NCI-H2029 treated with DMSO at 0.1 percent for 48 hours (cell line): ENCODE data around the gene KCNK5.

Source experiments
- DNase-seq: peaks from one replicate; lab custom pipeline; 2025; lab: John Stamatoyannopoulos, UW

KCNK5 gene

GRCh38 chr6:39171489-39172376, 57.5 kb downstream of the KCNK5 start:
- no peak for DNase-seq

- DNase-seq = no peak
Measured at GRCh38 chr6:39170860-39171259, 58.4 kb downstream of the KCNK5 start.

GRCh38 chr6:39170389-39170788, 58.9 kb downstream of the KCNK5 start:
- DNase-seq = no peak

- DNase-seq = peak; percentile 63
Measured at GRCh38 chr6:39169448-39170344, 59.6 kb downstream of the KCNK5 start.

GRCh38 chr6:39167866-39168625, 61.2 kb downstream of the KCNK5 start:
- no peak for DNase-seq

- DNase-seq = no peak
Measured at GRCh38 chr6:39167321-39167720, 62.0 kb downstream of the KCNK5 start.

GRCh38 chr6:39166912-39167290, 62.4 kb downstream of the KCNK5 start:
- DNase-seq = no peak

GRCh38 chr6:39166189-39166911, 62.9 kb downstream of the KCNK5 start:
- peak; percentile 59 for DNase-seq

- DNase-seq = no peak
Measured at GRCh38 chr6:39157511-39157910, 71.8 kb downstream of the KCNK5 start.

- no peak for DNase-seq
Measured at GRCh38 chr6:39156801-39157200, 72.5 kb downstream of the KCNK5 start.

- DNase-seq = no peak
Measured at GRCh38 chr6:39154705-39155104, 74.6 kb downstream of the KCNK5 start.

- no peak for DNase-seq
Measured at GRCh38 chr6:39153766-39154397, 75.4 kb downstream of the KCNK5 start.

GRCh38 chr6:39152262-39152661, 77.0 kb downstream of the KCNK5 start:
- no peak for DNase-seq

GRCh38 chr6:39151211-39151610, 78.1 kb downstream of the KCNK5 start:
- no peak for DNase-seq

- no peak for DNase-seq
Measured at GRCh38 chr6:39144481-39145173, 84.6 kb downstream of the KCNK5 start.

GRCh38 chr6:39143238-39143930, 85.9 kb downstream of the KCNK5 start:
- DNase-seq = no peak

- no peak for DNase-seq
Measured at GRCh38 chr6:39140556-39141167, 88.6 kb downstream of the KCNK5 start.
